ENCODE data around the gene OTX1. TPM values are rescaled to one million over a fixed set of nuclear protein-coding genes. Genes with fewer than 3 reads are reported as not detected.

Gene OTX1
- total RNA-seq, 1 donor from 2014 or later: not detected

DNA sequence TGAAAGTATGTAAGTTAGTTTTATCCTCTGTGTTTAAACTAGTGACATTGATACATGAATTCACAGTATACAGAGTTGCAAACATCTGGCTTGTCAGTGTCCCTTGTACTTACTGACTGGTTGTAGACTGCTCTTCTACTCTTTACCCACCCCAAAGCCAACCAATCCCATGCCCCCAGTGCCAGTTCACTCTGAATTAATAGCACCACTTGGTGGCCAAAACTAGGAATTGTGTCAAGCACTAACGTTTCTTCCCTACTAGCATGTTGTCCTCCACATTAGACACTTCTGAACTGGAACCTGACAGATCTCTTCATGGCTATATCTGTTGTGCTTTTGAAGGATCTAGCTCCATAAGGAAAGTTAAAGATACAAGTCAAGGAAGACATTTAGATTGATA lies 27.2 kb upstream of the OTX1 start:
- no peak for DNase-seq
- Histone ChIP-seq H3K27ac (replicated peaks) (no peak overlapping the region), H3K27me3 (ENCODE audit: low read depth) (no peaks in the 10 kb centered on the region), H3K36me3 (peaks cover 13% of the 10 kb centered on the region), H3K4me3 (no peak overlapping the region), H3K4me1 (no peaks in the 10 kb centered on the region), H3K9me3 (replicated peaks) (no peaks in the 10 kb centered on the region)
- intact Hi-C loops (cut with micrococcal nuclease): no loop called here
- TF ChIP-seq CTCF (IDR thresholded peaks at IDR 0.05; ENCODE audit: borderline replicate concordance): peak; percentile 44

- H3K36me3 ChIP-seq: peaks cover 10% of the 10 kb centered on the region
- no peak for DNase-seq
- intact Hi-C loops (cut with micrococcal nuclease): no loop called here
Measured at GRCh38 chr2:63027220-63027619, 23.4 kb upstream of the OTX1 start.

GRCh38 chr2:63029058-63029457 lies 21.6 kb upstream of the OTX1 start:
- Histone ChIP-seq H3K36me3 (peaks cover 5% of the 10 kb centered on the region), H3K27me3 (ENCODE audit: low read depth) (no peaks in the 10 kb centered on the region)
- intact Hi-C loops (cut with micrococcal nuclease): no loop called here

More at GRCh38 chr2:63027220-63027619, 23.4 kb upstream of the OTX1 start:
- H3K27me3 ChIP-seq (ENCODE audit: low read depth): no peaks in the 10 kb centered on the region
- no peak overlapping the region for H3K4me3 ChIP-seq
- no peak overlapping the region for H3K27ac ChIP-seq (replicated peaks)
- no peaks in the 10 kb centered on the region for H3K9me3 ChIP-seq (replicated peaks)
- no peak for TF ChIP-seq CTCF (IDR thresholded peaks at IDR 0.05; ENCODE audit: borderline replicate concordance)
- no peaks in the 10 kb centered on the region for H3K4me1 ChIP-seq

DNA sequence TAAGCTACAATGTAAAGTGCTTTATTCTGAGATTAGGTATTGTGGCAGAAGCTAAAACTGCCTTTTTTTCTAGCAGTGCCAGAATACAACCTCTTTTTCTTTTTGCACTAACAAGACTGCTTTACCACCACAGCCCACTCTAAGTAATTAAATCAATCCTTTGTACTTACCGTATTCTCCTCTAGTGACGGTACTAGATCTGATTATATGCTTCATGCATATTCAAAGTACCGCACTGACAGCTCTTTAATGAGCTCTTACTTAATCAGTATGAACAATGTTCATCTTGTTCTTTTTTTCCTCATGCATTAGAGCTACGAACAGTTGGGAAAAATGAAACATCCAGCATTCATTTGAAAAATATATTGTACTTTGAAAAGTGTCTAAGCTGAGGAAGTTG lies 16.1 kb upstream of the OTX1 start:
- DNase-seq: no peak
- no peak for TF ChIP-seq CTCF (IDR thresholded peaks at IDR 0.05; ENCODE audit: borderline replicate concordance)
- no peaks in the 10 kb centered on the region for H3K9me3 ChIP-seq (replicated peaks)
- H3K36me3 ChIP-seq: no peaks in the 10 kb centered on the region
- H3K27me3 ChIP-seq (ENCODE audit: low read depth): peaks cover 22% of the 10 kb centered on the region
- H3K27ac ChIP-seq (replicated peaks): no peak overlapping the region
- intact Hi-C loops (cut with micrococcal nuclease): no loop called here
- H3K4me3 ChIP-seq: no peak overlapping the region
- H3K4me1 ChIP-seq: peaks cover 5% of the 10 kb centered on the region

More at GRCh38 chr2:63029058-63029457, 21.6 kb upstream of the OTX1 start:
- no peaks in the 10 kb centered on the region for H3K9me3 ChIP-seq (replicated peaks)
- H3K27ac ChIP-seq (replicated peaks): no peak overlapping the region
- H3K4me3 ChIP-seq: no peak overlapping the region
- DNase-seq: no peak
- H3K4me1 ChIP-seq: no peaks in the 10 kb centered on the region
- no peak for TF ChIP-seq CTCF (IDR thresholded peaks at IDR 0.05; ENCODE audit: borderline replicate concordance)

DNA sequence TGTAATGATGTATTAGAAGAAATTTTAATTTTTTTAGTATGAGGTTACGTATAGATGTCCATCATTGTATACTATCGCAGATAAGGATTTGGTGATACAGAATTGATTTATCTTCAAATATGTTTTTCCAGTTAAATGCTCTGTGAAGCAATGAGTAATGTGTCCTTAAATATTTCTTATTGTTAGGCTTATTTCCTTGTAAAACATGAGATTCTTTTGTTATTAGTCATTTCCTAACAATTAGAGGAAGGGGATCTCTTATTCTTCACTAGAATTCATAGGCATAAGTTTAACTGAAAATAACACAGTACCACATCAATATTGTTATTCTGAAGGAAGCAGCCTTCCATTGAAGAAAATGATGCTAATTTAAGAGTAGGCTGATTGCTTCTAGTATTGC lies 15.5 kb upstream of the OTX1 start:
- TF ChIP-seq CTCF (IDR thresholded peaks at IDR 0.05; ENCODE audit: borderline replicate concordance): no peak
- H3K27me3 ChIP-seq (ENCODE audit: low read depth): peaks cover 25% of the 10 kb centered on the region
- no peak overlapping the region for H3K27ac ChIP-seq (replicated peaks)
- no peak for DNase-seq
- H3K4me1 ChIP-seq: peaks cover 5% of the 10 kb centered on the region
- intact Hi-C loops (cut with micrococcal nuclease): no loop called here
- H3K9me3 ChIP-seq (replicated peaks): no peaks in the 10 kb centered on the region
- H3K36me3 ChIP-seq: no peaks in the 10 kb centered on the region
- H3K4me3 ChIP-seq: no peak overlapping the region

GRCh38 chr2:63035660-63036059 lies 15.0 kb upstream of the OTX1 start:
- Histone ChIP-seq H3K36me3 (no peaks in the 10 kb centered on the region), H3K9me3 (replicated peaks) (no peaks in the 10 kb centered on the region), H3K27me3 (ENCODE audit: low read depth) (peaks cover 30% of the 10 kb centered on the region), H3K27ac (replicated peaks) (no peak overlapping the region), H3K4me3 (no peak overlapping the region), H3K4me1 (peaks cover 5% of the 10 kb centered on the region)
- TF ChIP-seq CTCF (IDR thresholded peaks at IDR 0.05; ENCODE audit: borderline replicate concordance): no peak
- intact Hi-C loops (cut with micrococcal nuclease): no loop called here
- no peak for DNase-seq
